Liver (tissue), 9 donors: ENCODE measurements around the gene PREX1. TPM values are rescaled to one million over a fixed set of nuclear protein-coding genes. Genes with fewer than 3 reads are reported as not detected.

Source experiments
- DNase-seq: peaks from one replicate; pipeline ENCODE4 v3.0.0-alpha.2; 2017; ENCODE audit warnings: low spot score
- H3K27ac ChIP-seq, 2 donors: one replicate each; pipeline ENCODE4 v1.7.0; 2013; ENCODE audit warnings: inconsistent platforms in 2 of 2, low read length in 2 of 2, control low read depth in 1 of 2, low read depth in 1 of 2, mild to moderate bottlenecking in 1 of 2
- H3K27me3 ChIP-seq, 4 donors: one replicate each; pipeline versions ENCODE4 v1.6.1 to v1.7.0; 2013; ENCODE audit warnings: low read length in 3 of 4, inconsistent platforms in 1 of 4, mild to moderate bottlenecking in 1 of 4, moderate library complexity in 1 of 4; ENCODE audit not compliant: control insufficient read depth in 4 of 4, insufficient read depth in 4 of 4
- H3K36me3 ChIP-seq, 4 donors: one replicate each; pipeline versions ENCODE4 v1.6.1 to v1.7.0; 2013; ENCODE audit warnings: low read length in 3 of 4, mild to moderate bottlenecking in 3 of 4, low read depth in 1 of 4, moderate library complexity in 1 of 4; ENCODE audit not compliant: control insufficient read depth in 4 of 4, insufficient read depth in 3 of 4
- H3K4me1 ChIP-seq, 4 donors: one replicate each; pipeline versions ENCODE4 v1.6.1 to v1.7.0; 2013; ENCODE audit warnings: low read length in 3 of 4, mild to moderate bottlenecking in 3 of 4, moderate library complexity in 1 of 4; ENCODE audit not compliant: control insufficient read depth in 4 of 4, insufficient read depth in 4 of 4
- H3K4me3 ChIP-seq, 3 donors: one replicate each; pipeline versions ENCODE4 v1.6.1 to v1.7.0; 2013; ENCODE audit warnings: low read length in 3 of 3, control low read depth in 1 of 3, low read depth in 1 of 3, mild to moderate bottlenecking in 1 of 3
- H3K9ac ChIP-seq, 2 donors: one replicate each; pipeline ENCODE4 v1.7.0; 2013; ENCODE audit warnings: low read length in 2 of 2, mild to moderate bottlenecking in 2 of 2, moderate library complexity in 2 of 2, control low read depth in 1 of 2, low read depth in 1 of 2
- H3K9me3 ChIP-seq, 4 donors: one replicate each; pipeline versions ENCODE4 v1.6.1 to v1.7.0; 2013; ENCODE audit warnings: low read length in 3 of 4; ENCODE audit not compliant: control insufficient read depth in 4 of 4
- EGR1 ChIP-seq, 2 donors: IDR thresholded peaks; 2 replicates each; pipeline ENCODE4 v1.6.1; 2016 to 2018; ENCODE audit warnings: antibody characterized with exemption in 2 of 2, low read depth in 2 of 2
- FOXA1 ChIP-seq: IDR thresholded peaks from 2 replicates; pipeline ENCODE4 v1.6.1; 2016; ENCODE audit warnings: antibody characterized with exemption
- FOXA2 ChIP-seq: IDR thresholded peaks from 2 replicates; pipeline ENCODE4 v1.6.1; 2016; ENCODE audit warnings: antibody characterized with exemption
- GABPA ChIP-seq, 2 donors: IDR thresholded peaks in 1 of 2; conservative IDR thresholded peaks in 1 of 2; 2 replicates each; pipeline ENCODE4 v1.6.1; 2016; ENCODE audit warnings: antibody characterized with exemption in 2 of 2, mild to moderate bottlenecking in 1 of 2, moderate library complexity in 1 of 2
- HNF4A ChIP-seq, 2 donors: conservative IDR thresholded peaks; 2 replicates each; pipeline ENCODE4 v1.6.1; 2016; ENCODE audit warnings: antibody characterized with exemption in 2 of 2, mild to moderate bottlenecking in 2 of 2
- JUND ChIP-seq, 2 donors: IDR thresholded peaks; 2 replicates each; pipeline ENCODE4 v1.6.1; 2016; ENCODE audit warnings: antibody characterized with exemption in 2 of 2
- NR2F2 ChIP-seq: IDR thresholded peaks from 2 replicates; pipeline ENCODE4 v1.6.1; 2016; ENCODE audit warnings: antibody characterized with exemption
- RAD21 ChIP-seq, 2 donors: IDR thresholded peaks; 2 replicates each; pipeline ENCODE4 v1.6.1; 2016; ENCODE audit warnings: antibody characterized with exemption in 2 of 2, mild to moderate bottlenecking in 2 of 2
- RXRA ChIP-seq, 2 donors: IDR thresholded peaks; 2 replicates each; pipeline ENCODE4 v1.6.1; 2017 to 2018; ENCODE audit warnings: antibody characterized with exemption in 2 of 2, mild to moderate bottlenecking in 1 of 2
- SP1 ChIP-seq: IDR thresholded peaks from 2 replicates; pipeline ENCODE4 v1.6.1; 2018; ENCODE audit warnings: antibody characterized with exemption, mild to moderate bottlenecking
- TAF1 ChIP-seq: conservative IDR thresholded peaks from 2 replicates; pipeline ENCODE4 v1.6.1; 2016; ENCODE audit warnings: antibody characterized with exemption, mild to moderate bottlenecking
- YY1 ChIP-seq: IDR thresholded peaks from 2 replicates; pipeline ENCODE4 v1.6.1; 2016; ENCODE audit warnings: antibody characterized with exemption, mild to moderate bottlenecking
- WGBS: extraction: QIAGEN DNeasy Blood & Tissue Kit; methylation state at CpG from one replicate; pipeline ENCODE4 v1.1.7; 2013; 5-methylcytosine and 5-hydroxymethylcytosine counted together
- polyA plus RNA-seq, 2 donors: library from polyadenylated mRNA; stranded (reverse) in 1 of 2; unstranded in 1 of 2; fragments of 200-250 nt in 1 of 2; fragments of >200 nt in 1 of 2; fragmentation: Nextera tagmentation in 1 of 2; extraction: Ambion mirVana in 1 of 2; gene quantifications; one replicate each; pipeline versions ENCODE4 v1.2.1 to v1.2.3, GENCODE V29; 2013 to 2015
- total RNA-seq, 2 donors: library from RNA; depleted of rRNA; stranded (reverse); fragments of >200 nt; gene quantifications; one replicate each; pipeline ENCODE4 v1.2.3, GENCODE V29; 2014
- TF ChIP-seq, protein P1 (sequence below): fragments of 150-350 bp; IDR thresholded peaks from 2 replicates; pipeline ENCODE4 v1.5.1; 2017; ENCODE audit warnings: improper control_type of control experiment, low read depth, low read length; ENCODE audit not compliant: missing input control
- TF ChIP-seq, protein P2 (sequence below): IDR thresholded peaks from 2 replicates; pipeline ENCODE4 v1.6.1; 2016; ENCODE audit warnings: antibody characterized with exemption
- TF ChIP-seq, protein P3 (sequence below): IDR thresholded peaks from 2 replicates; pipeline ENCODE4 v1.6.1; 2016; ENCODE audit warnings: antibody characterized with exemption
- TF ChIP-seq, protein P4 (sequence below): IDR thresholded peaks from 2 replicates; pipeline ENCODE4 v1.6.1; 2016; ENCODE audit warnings: antibody characterized with exemption
- TF ChIP-seq, protein P5 (sequence below): IDR thresholded peaks from 2 replicates; pipeline ENCODE4 v1.6.1; 2016; ENCODE audit warnings: antibody characterized with exemption, mild to moderate bottlenecking
- donor health status: healthy.
- donor health status: healthy.
- donor health status: healthy.
- donor health status: healthy.
- donor health status: healthy.

PREX1 gene
- total and polyA plus RNA-seq, 4 donors: 2.2 to 18.0 (median 10.8) TPM

DNA sequence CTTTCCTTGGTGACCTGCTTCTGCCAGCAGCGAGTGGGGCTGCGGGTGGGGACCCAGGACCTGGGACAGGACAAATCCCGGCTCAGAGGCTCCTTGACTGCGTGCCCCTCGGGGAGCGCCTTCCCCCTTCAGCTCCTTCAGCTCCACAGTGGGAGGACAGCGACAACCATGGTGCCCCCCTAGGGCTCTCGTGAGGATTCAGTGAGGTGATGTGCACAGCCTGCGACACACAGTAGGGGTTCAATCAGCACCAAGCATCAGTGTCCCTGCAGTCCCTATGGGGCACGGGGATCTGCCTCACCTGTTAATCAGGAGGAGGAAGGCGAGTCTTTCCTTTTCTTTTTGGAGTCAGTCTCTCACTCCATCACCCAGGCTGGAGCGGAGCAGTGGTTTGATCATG lies 209.2 kb downstream of the PREX1 start:
- WGBS: 78% methylated on average over 12 of the region's 12 CpGs
- no peak for DNase-seq
- H3K4me3 ChIP-seq: no peak overlapping the region
- H3K9me3 ChIP-seq: no peaks in the 10 kb centered on the region
- TF ChIP-seq RAD21 (IDR thresholded peaks at IDR 0.05): no peak
- no peak for TF ChIP-seq YY1
- no peak for TF ChIP-seq NR2F2
- TF ChIP-seq FOXA2: no peak
- TF ChIP-seq TAF1: no peak
- TF ChIP-seq GABPA (IDR thresholded peaks at IDR 0.05 in 1 of 2, conservative IDR thresholded peaks at IDR 0.05 in 1 of 2): no peak
- no peak for TF ChIP-seq FOXA1
- TF ChIP-seq HNF4A (conservative IDR thresholded peaks at IDR 0.05): no peak
- TF ChIP-seq, protein P1, sequence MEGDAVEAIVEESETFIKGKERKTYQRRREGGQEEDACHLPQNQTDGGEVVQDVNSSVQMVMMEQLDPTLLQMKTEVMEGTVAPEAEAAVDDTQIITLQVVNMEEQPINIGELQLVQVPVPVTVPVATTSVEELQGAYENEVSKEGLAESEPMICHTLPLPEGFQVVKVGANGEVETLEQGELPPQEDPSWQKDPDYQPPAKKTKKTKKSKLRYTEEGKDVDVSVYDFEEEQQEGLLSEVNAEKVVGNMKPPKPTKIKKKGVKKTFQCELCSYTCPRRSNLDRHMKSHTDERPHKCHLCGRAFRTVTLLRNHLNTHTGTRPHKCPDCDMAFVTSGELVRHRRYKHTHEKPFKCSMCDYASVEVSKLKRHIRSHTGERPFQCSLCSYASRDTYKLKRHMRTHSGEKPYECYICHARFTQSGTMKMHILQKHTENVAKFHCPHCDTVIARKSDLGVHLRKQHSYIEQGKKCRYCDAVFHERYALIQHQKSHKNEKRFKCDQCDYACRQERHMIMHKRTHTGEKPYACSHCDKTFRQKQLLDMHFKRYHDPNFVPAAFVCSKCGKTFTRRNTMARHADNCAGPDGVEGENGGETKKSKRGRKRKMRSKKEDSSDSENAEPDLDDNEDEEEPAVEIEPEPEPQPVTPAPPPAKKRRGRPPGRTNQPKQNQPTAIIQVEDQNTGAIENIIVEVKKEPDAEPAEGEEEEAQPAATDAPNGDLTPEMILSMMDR: no peak
- TF ChIP-seq, protein P2, sequence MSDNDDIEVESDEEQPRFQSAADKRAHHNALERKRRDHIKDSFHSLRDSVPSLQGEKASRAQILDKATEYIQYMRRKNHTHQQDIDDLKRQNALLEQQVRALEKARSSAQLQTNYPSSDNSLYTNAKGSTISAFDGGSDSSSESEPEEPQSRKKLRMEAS: no peak
- no peak for TF ChIP-seq RXRA (IDR thresholded peaks at IDR 0.05)
- TF ChIP-seq, protein P3, sequence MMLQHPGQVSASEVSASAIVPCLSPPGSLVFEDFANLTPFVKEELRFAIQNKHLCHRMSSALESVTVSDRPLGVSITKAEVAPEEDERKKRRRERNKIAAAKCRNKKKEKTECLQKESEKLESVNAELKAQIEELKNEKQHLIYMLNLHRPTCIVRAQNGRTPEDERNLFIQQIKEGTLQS: no peak
- H3K36me3 ChIP-seq: no peaks in the 10 kb centered on the region
- H3K27me3 ChIP-seq: peaks cover 0 to 3% (median 0%) of the 10 kb centered on the region in 4 donors
- H3K27ac ChIP-seq: no peak overlapping the region
- H3K4me1 ChIP-seq: peaks cover 0 to 9% (median 3%) of the 10 kb centered on the region in 4 donors
- H3K9ac ChIP-seq: no peak overlapping the region

DNA sequence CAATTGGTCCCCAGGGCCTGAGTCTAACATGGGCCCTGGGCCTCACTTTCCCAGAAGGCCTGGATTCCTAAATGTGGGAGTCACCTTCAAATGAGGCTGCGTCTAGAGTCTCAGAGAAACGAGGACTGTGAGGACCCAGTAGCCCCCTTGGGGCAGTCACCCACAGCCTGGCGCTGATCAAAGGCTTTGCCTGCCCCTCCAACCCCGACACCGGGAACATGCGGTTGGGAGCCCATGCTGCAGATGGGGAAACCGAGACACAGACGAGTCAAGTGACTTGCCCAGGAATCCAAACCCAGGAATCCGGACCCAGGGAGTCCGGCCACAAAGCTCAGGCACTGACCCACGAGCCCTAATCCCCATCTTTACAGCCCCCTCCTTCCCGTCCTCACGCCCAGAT lies 209.7 kb downstream of the PREX1 start:
- Histone ChIP-seq H3K36me3 (no peaks in the 10 kb centered on the region), H3K9me3 (no peaks in the 10 kb centered on the region), H3K4me1 (peaks cover 0 to 9% (median 3%) of the 10 kb centered on the region in 4 donors), H3K27me3 (peaks cover 0 to 4% (median 0%) of the 10 kb centered on the region in 4 donors), H3K4me3 (no peak overlapping the region), H3K27ac (no peak overlapping the region), H3K9ac (no peak overlapping the region)
- DNase-seq: no peak
- WGBS: 85% methylated on average over 13 of the region's 13 CpGs
- TF ChIP-seq NR2F2 (no peak), TAF1 (no peak), JUND (IDR thresholded peaks at IDR 0.05) (no peak), FOXA2 (no peak), EGR1 (IDR thresholded peaks at IDR 0.05; ENCODE audit: low read depth in 2 of 2) (no peak), RAD21 (IDR thresholded peaks at IDR 0.05) (no peak), FOXA1 (no peak), SP1 (no peak), HNF4A (conservative IDR thresholded peaks at IDR 0.05) (no peak), RXRA (IDR thresholded peaks at IDR 0.05) (no peak)
- TF ChIP-seq, protein P3: no peak
- TF ChIP-seq, protein P1: no peak
- TF ChIP-seq, protein P2: no peak
- TF ChIP-seq, protein P4, sequence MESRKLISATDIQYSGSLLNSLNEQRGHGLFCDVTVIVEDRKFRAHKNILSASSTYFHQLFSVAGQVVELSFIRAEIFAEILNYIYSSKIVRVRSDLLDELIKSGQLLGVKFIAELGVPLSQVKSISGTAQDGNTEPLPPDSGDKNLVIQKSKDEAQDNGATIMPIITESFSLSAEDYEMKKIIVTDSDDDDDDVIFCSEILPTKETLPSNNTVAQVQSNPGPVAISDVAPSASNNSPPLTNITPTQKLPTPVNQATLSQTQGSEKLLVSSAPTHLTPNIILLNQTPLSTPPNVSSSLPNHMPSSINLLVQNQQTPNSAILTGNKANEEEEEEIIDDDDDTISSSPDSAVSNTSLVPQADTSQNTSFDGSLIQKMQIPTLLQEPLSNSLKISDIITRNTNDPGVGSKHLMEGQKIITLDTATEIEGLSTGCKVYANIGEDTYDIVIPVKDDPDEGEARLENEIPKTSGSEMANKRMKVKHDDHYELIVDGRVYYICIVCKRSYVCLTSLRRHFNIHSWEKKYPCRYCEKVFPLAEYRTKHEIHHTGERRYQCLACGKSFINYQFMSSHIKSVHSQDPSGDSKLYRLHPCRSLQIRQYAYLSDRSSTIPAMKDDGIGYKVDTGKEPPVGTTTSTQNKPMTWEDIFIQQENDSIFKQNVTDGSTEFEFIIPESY: no peak
- TF ChIP-seq, protein P5, sequence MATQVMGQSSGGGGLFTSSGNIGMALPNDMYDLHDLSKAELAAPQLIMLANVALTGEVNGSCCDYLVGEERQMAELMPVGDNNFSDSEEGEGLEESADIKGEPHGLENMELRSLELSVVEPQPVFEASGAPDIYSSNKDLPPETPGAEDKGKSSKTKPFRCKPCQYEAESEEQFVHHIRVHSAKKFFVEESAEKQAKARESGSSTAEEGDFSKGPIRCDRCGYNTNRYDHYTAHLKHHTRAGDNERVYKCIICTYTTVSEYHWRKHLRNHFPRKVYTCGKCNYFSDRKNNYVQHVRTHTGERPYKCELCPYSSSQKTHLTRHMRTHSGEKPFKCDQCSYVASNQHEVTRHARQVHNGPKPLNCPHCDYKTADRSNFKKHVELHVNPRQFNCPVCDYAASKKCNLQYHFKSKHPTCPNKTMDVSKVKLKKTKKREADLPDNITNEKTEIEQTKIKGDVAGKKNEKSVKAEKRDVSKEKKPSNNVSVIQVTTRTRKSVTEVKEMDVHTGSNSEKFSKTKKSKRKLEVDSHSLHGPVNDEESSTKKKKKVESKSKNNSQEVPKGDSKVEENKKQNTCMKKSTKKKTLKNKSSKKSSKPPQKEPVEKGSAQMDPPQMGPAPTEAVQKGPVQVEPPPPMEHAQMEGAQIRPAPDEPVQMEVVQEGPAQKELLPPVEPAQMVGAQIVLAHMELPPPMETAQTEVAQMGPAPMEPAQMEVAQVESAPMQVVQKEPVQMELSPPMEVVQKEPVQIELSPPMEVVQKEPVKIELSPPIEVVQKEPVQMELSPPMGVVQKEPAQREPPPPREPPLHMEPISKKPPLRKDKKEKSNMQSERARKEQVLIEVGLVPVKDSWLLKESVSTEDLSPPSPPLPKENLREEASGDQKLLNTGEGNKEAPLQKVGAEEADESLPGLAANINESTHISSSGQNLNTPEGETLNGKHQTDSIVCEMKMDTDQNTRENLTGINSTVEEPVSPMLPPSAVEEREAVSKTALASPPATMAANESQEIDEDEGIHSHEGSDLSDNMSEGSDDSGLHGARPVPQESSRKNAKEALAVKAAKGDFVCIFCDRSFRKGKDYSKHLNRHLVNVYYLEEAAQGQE: no peak
